GM18511 (cell line): ENCODE results near the gene SYCP3.
"Not testable (repeated sequence)": the region's sequence is repeated elsewhere in the genome, so short reads cannot be mapped to it uniquely, and the experiment has no call there.

ENCODE experiments used
- ATAC-seq: cut with Tn5 transposase; IDR thresholded peaks from one replicate; pipeline ENCODE4 v1.9.1; 2021; ENCODE audit warnings: mild to moderate bottlenecking, moderate library complexity; ENCODE audit not compliant: unreplicated experiment

Gene SYCP3

GRCh38 chr12:101685092-101685491 lies 54.2 kb downstream of the SYCP3 start:
- ATAC-seq = no peak

- ATAC-seq = not testable (repeated sequence)
Measured at GRCh38 chr12:101681627-101682026, 57.6 kb downstream of the SYCP3 start.

- no peak for ATAC-seq
Measured at GRCh38 chr12:101680647-101681046, 58.6 kb downstream of the SYCP3 start.

GRCh38 chr12:101680240-101680639 lies 59.0 kb downstream of the SYCP3 start:
- ATAC-seq = no peak
